A549 treated with AZD9567 at 1 μM for 4 hours (cell line): ENCODE measurements around the gene AFP. TPM values are rescaled to one million over a fixed set of nuclear protein-coding genes. Genes with fewer than 3 reads are reported as not detected.

Experiments used
- total RNA-seq: library from RNA; stranded (reverse); fragments of 200-300 nt; extraction: Qiagen RNA extraction; gene quantifications from 5 replicates; pipeline ENCODE4 v1.2.3, GENCODE V29; 2022; ENCODE audit not compliant: insufficient read depth

AFP gene
- total RNA-seq: 1.6 to 47.0 TPM (median 1.8 TPM) in 5 replicates

GRCh38 chr4:73435984-73436383 lies at the start of gene AFP:
Gene AFP, plus strand, starts transcription at chr4:73436221. Its CDS starts 42 bp downstream, at chr4:73436263.

GRCh38 chr4:73404042-73404441 lies 32.0 kb upstream of the AFP start, which contains the start of gene ALB:
Gene ALB, plus strand, starts transcription at chr4:73404287. Its CDS starts 41 bp downstream, at chr4:73404328.

GRCh38 chr4:73481358-73481757 lies 45.3 kb downstream of the AFP start, which contains the start of gene AFM:
Gene AFM, plus strand, starts transcription at chr4:73481745. Its CDS starts 31 bp downstream, at chr4:73481776.

Other genes starting within 250 kb of the AFP start
- gene ANKRD17, start 177.4 kb upstream of the AFP start, total RNA-seq: 19.5 to 35.3 TPM (median 21.1 TPM) in 5 replicates
- 0.27 to 37.8 TPM in 2 of 5 replicates, not detected in the others for gene ALB, start 31.9 kb upstream of the AFP start, total RNA-seq
- not detected in 5 replicates for gene AFM, start 45.5 kb downstream of the AFP start, total RNA-seq
- gene RASSF6, start 184.2 kb downstream of the AFP start, total RNA-seq: 0.46 to 0.72 TPM (median 0.56 TPM) in 5 replicates